M059J (cell line): ENCODE results near the gene FBXL15. TPM values are rescaled to one million over a fixed set of nuclear protein-coding genes. Genes with fewer than 3 reads are reported as not detected.

Source experiments
- DNase-seq: peaks from one replicate; pipeline ENCODE4 v3.0.0-alpha.2; 2012; ENCODE audit warnings: low read depth
- total RNA-seq: library from RNA; depleted of rRNA; stranded (reverse); fragments of >200 nt; shearing (Covaris generic); gene quantifications from 2 replicates; pipeline ENCODE4 v1.2.3, GENCODE V29; 2014

The FBXL15 gene
- total RNA-seq, 1 experiment from 2014 or later = 18.8 TPM

DNA sequence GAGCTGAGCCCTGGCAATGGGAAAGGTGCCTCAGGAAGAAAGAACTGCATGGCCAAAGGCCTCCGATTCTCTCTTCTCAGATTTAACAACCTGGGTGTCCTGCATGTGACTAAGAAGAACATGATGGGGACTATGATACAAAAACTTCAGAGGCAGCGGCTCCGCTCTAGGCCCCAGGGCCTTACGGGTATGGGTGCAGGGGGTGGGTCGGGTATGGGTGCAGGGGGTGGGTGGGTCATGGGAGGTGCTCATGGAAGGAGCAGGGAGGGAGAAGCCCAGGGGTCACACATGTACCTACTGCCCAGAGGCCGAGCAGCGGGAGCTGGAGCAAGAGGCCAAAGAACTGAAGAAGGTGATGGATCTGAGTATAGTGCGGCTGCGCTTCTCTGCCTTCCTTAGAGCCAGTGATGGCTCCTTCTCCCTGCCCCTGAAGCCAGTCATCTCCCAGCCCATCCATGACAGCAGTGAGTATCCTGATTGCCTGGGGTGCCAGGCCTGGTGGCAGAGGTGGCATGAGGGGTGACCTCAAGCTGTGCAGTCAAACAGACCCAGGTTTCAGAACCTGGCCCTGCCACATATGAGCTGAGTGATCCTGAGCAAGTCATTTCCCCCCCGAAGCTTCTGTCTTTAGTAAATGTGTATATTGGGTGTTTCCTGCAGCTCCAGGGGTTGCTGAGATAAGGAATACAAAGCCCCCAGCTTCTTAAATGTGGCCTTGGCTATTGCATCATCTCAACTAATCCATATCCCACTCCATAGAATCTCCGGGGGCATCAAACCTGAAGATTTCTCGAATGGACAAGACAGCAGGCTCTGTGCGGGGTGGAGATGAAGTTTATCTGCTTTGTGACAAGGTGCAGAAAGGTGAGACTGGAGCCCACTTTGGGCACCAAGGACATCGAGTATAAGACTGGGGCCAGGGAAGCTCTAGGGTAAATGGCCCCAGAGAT is 23.1 kb upstream of the FBXL15 start:
- no peak for DNase-seq

DNA sequence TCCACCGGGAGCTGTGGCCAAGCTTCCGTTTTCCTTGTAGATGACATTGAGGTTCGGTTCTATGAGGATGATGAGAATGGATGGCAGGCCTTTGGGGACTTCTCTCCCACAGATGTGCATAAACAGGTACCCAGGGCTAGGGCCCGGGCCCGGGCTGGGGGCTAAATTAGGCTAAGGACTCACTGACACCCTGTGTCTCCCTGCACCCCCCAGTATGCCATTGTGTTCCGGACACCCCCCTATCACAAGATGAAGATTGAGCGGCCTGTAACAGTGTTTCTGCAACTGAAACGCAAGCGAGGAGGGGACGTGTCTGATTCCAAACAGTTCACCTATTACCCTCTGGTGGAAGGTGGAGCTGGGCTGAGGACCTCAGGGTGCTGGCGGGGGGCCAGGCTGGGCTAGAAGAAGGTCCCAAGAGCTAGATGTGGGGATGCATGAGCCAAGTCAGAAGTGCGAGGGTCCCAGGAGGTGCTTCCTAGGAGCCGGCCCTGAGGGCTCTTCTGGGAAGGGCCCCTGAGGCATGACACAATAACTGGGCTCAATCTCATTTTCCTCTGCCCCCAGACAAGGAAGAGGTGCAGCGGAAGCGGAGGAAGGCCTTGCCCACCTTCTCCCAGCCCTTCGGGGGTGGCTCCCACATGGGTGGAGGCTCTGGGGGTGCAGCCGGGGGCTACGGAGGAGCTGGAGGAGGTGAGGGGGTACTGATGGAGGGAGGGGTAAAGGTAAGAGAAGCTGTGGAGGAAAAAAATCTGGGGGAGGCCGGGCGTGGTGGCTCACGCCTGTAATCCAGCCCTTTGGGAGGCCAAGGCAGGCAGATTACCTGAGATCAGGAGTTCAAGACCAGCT is 22.2 kb upstream of the FBXL15 start:
- no peak for DNase-seq

DNA sequence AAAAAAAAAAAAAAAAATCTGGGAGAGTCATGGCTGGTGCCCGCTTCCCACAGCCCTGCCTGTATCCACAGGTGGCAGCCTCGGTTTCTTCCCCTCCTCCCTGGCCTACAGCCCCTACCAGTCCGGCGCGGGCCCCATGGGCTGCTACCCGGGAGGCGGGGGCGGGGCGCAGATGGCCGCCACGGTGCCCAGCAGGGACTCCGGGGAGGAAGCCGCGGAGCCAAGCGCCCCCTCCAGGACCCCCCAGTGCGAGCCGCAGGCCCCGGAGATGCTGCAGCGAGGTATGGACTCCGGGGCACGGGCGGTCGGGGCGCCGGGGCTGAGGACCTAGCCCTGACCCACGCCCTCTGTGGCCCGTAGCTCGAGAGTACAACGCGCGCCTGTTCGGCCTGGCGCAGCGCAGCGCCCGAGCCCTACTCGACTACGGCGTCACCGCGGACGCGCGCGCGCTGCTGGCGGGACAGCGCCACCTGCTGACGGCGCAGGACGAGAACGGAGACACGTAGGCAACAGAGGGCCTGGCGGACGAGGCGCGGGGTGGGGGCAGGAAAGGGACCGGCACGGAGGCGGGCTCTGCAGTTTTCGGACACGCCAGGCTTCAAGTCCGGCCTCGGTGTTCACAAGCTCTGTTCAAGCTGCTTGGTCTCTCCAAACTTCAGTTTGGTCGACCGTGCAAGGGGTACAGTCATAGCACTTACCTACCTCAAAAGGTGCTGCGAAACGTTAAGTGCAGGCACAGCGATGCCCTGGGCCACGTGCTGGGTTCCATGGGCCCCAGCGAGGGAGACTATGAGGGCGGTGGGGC is 21.2 kb upstream of the FBXL15 start:
- peak; percentile 78 for DNase-seq

- DNase-seq = no peak
Measured at GRCh38 chr10:102400076-102400475, 20.6 kb upstream of the FBXL15 start.

GRCh38 chr10:102400598-102401341 is 19.9 kb upstream of the FBXL15 start:
- no peak for DNase-seq

- DNase-seq = no peak
Measured at GRCh38 chr10:102401342-102401654, 19.3 kb upstream of the FBXL15 start.

- peak; percentile 88 for DNase-seq
Measured at GRCh38 chr10:102401735-102402511, 18.7 kb upstream of the FBXL15 start.

GRCh38 chr10:102402512-102402896 is 18.1 kb upstream of the FBXL15 start:
- no peak for DNase-seq

GRCh38 chr10:102403115-102403514 is 17.5 kb upstream of the FBXL15 start:
- no peak for DNase-seq

GRCh38 chr10:102404361-102405107 is 16.1 kb upstream of the FBXL15 start:
- DNase-seq = no peak

DNA sequence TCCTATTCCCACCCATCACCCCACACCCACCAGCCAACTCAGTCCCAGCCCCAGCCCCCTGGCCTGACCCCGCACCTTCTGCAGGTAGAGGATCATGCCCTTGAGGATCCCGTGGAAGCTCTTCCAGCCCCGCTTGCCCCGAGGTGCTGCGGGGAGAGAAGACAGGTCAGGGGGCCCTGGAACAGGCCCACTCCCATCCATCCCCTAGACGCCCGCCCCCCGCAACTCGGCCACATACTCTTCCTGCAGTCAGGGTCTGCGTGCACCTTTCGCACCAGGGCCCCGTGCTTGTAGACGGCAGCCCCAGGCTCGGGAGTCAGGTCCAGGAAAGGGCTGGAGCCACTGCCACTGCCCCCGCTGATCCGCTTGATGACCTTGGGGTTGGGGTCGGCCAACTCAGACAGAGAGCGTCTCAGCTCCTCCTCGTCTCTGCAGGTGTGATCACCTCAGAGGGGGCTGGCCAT is 15.5 kb upstream of the FBXL15 start:
- DNase-seq = no peak

DNA sequence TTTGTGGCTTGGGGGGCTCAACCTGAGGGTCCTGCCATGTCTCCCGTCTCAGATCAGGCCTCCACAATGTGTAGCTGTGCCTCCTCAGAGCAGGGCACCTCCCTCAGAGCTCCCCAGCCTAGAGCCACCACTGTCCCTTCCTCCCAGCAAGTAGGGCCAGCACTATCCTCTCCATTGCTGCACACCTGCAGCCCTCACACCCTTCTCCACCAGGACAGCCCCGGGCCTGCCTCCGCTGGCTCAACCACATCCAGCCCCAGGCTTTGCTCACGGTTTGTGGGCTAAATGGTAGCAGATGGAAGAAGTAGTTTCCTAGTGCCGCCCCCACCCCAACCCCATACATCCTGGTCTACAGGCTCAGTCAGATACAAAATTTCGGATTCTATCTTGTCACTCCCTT is 15.0 kb upstream of the FBXL15 start:
- DNase-seq = no peak

DNA sequence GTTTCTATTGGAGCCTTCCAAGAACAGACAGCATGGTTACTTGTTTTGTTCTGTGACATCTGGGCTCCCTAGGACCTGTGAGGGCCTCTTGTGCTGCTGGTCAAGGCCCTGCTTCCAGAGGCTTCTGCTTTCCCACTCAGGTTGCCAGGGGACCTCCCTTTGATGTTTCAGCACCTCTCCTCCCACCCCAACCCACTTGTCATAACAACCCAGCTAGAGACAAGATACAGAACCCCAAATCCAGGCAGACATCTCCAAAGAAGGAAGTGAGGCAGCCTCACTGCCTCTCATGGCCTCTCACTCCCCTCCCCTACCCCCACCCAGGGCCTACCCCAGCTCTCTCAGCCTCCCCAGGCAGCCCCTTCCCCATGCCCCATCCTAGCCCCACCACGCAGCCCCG is 13.8 kb upstream of the FBXL15 start:
- DNase-seq = no peak

DNA sequence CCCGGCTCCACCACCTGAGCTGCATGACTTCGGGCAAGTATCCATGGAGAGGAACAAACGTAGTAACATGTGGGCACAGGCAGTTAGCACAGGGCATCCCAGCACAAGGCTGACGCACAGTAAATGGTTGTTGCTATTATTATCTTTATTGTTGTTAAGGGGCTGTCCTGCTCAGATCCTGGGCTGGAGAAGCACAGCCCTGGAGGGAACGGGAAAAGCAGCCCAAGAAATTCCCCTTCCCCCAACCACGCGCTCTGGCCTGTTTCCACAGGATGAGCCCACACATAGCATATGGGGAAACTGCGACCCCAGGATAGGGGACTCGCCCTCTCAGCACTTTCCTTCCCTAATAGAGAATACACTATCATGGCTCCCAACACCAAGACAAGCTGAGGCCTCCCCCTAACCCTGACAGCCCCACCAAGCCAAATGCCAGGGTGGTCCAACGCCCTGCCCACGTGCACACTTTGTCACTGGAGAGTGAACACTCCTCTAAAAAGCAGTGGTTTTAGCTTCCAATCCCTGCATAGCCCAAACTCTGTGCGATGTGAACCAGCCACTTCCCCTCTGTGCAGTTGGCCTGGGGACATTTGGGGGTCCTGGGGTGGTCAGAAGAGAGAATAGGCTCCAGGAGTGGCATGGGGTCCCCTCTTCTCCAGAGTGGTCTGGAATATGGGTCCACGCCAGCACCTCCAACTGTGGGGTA is 13.1 kb upstream of the FBXL15 start:
- no peak for DNase-seq

GRCh38 chr10:102408131-102408727 is 12.4 kb upstream of the FBXL15 start:
- peak; percentile 30 for DNase-seq

GRCh38 chr10:102408728-102409603 is 11.7 kb upstream of the FBXL15 start:
- DNase-seq = no peak

DNA sequence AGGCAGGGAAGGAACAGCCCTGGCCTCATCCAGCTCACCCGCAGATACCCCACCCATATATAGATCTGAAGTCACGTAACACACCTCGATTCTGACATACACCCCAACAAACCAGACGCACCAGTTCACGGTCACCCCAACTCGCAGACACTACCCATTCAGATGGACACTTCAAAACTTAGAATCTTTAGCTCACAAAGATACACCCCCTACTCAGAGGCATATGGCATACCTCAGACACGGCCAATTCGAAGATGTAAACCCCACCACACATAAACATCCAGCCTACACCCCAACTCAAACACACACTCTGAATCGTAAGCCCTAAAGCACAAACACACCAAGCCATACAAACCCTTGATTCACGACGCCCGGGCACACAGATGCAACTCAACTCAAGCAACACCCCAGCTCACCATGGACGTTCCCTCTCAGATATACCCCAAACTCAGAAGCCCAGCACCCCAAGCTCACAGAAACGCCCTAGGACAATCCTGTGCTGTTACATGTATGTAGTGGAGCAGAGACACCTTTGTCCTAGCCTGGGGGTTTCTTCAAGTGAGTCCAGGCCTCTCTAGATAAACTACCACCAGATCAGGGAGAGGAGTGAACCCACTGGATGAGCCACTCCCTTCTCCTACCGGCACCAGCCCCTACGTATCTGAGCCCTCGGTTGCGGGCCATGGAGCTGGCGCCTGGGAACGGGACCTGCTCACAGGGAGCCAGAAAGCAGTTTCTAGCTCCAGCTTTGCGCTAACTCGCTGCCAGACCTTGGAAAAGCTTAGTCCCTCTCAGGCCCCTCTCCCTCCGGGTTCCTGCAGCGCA is 10.8 kb upstream of the FBXL15 start:
- no peak for DNase-seq
